ENCODE data around the gene TMEM178B. TPM values are rescaled to one million over a fixed set of nuclear protein-coding genes. Genes with fewer than 3 reads are reported as not detected.

TMEM178B gene
- total and polyA plus RNA-seq, 10 of the 15 experiments (the other 5 are each of a cell fraction or from before 2014, with no cell fraction given), result 0.01 to 1.1 (median 0.04) TPM; not detected in 2

DNA sequence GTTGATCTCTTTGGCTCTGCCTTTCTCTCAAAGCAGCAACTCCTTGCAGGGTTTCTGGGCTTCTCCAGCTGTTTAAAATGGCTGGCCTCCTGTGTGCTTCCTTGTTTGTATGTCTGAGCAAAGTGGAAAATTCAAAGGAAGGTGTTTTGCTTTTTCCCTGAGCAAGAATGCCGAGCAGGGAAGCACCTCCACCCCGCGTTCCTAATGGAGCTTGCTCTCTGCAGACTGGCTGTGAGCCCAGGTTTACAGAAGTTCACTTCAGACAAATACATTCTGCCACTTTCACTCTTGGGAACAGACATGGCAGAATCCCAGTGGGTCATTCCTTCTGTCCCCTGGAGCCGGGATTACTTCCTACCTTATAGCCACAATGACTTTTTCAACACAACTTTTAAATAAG is 295.6 kb downstream of the TMEM178B start (continued):
- TF ChIP-seq MXI1 (IDR thresholded peaks at IDR 0.05; ENCODE audit: low read depth, low read length) (no peak), STAT3 (IDR thresholded peaks at IDR 0.05; ENCODE audit: low read depth, low read length) (no peak), SMAD1 (IDR thresholded peaks at IDR 0.05; ENCODE audit: low read depth, partially characterized antibody) (no peak), EGR1 (IDR thresholded peaks at IDR 0.05; ENCODE audit: borderline replicate concordance in 1 of 2, low read depth in 2 of 2, low read length in 2 of 2) (no peak), CREB1 (IDR thresholded peaks at IDR 0.05; ENCODE audit: low read depth) (no peak)
- TF ChIP-seq, protein P1, sequence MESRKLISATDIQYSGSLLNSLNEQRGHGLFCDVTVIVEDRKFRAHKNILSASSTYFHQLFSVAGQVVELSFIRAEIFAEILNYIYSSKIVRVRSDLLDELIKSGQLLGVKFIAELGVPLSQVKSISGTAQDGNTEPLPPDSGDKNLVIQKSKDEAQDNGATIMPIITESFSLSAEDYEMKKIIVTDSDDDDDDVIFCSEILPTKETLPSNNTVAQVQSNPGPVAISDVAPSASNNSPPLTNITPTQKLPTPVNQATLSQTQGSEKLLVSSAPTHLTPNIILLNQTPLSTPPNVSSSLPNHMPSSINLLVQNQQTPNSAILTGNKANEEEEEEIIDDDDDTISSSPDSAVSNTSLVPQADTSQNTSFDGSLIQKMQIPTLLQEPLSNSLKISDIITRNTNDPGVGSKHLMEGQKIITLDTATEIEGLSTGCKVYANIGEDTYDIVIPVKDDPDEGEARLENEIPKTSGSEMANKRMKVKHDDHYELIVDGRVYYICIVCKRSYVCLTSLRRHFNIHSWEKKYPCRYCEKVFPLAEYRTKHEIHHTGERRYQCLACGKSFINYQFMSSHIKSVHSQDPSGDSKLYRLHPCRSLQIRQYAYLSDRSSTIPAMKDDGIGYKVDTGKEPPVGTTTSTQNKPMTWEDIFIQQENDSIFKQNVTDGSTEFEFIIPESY (IDR thresholded peaks at IDR 0.05), result no peak

DNA sequence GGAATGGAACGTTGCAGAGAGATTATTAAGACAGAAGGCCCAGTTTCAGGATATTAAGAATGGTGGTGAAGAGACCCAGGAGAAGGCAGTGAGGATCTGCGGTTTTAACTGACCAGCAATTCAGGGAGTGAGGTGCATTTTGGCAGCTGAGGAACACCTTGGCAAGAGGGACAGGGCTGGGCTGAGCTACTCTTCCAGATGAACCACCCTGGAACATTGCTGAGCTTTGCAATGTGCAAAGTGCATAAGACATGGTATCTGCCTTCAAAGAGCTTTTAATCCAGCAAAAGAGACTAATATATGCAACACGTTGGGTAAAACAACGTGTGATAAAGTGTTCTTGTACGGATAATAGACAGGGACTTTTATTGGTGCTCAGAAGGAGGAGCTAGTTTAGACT is 296.3 kb downstream of the TMEM178B start:
- TF ChIP-seq EED (IDR thresholded peaks at IDR 0.05; ENCODE audit: low read depth), result no peak
- TF ChIP-seq POLR2AphosphoS5 (IDR thresholded peaks at IDR 0.05; ENCODE audit: low read length), result no peak
- TF ChIP-seq ESRRA (IDR thresholded peaks at IDR 0.05; ENCODE audit: low read length), result no peak
- TF ChIP-seq, protein P1 (IDR thresholded peaks at IDR 0.05), result no peak
- no peak for TF ChIP-seq SPI1 (IDR thresholded peaks at IDR 0.05; ENCODE audit: borderline replicate concordance, insufficient read depth, low read depth, low read length)
- no peak for TF ChIP-seq NR2C1 (IDR thresholded peaks at IDR 0.05)
- TF ChIP-seq EGR1 (IDR thresholded peaks at IDR 0.05; ENCODE audit: borderline replicate concordance in 1 of 2, low read depth in 2 of 2, low read length in 2 of 2), result no peak
- no peak for TF ChIP-seq SMAD5 (IDR thresholded peaks at IDR 0.05; ENCODE audit: low read depth)
- no peak for TF ChIP-seq NFYA (IDR thresholded peaks at IDR 0.05; ENCODE audit: borderline replicate concordance, low read depth, low read length)
- no peak for TF ChIP-seq SMC3 (IDR thresholded peaks at IDR 0.05; ENCODE audit: borderline replicate concordance, low read length)
- TF ChIP-seq ZSCAN29 (IDR thresholded peaks at IDR 0.05), result no peak
- TF ChIP-seq SUPT20H (IDR thresholded peaks at IDR 0.05; ENCODE audit: borderline replicate concordance, control insufficient read depth, low read depth, low read length), result no peak
- TF ChIP-seq HDGF (IDR thresholded peaks at IDR 0.05), result no peak
- TF ChIP-seq RBBP5 (conservative IDR thresholded peaks at IDR 0.05), result no peak
- TF ChIP-seq MYB (IDR thresholded peaks at IDR 0.05; ENCODE audit: borderline replicate concordance, low read depth, low read length), result no peak
- Histone ChIP-seq H3K4me2 (ENCODE audit: control insufficient read depth, insufficient read depth) (no peak overlapping the region), H3K4me1 (ENCODE audit: control insufficient read depth, insufficient read depth, low read length) (no peaks in the 10 kb centered on the region), H3K4me3 (no peak overlapping the region), H3K9me3 (replicated peaks; ENCODE audit: control insufficient read depth, insufficient read depth, low read length) (no peaks in the 10 kb centered on the region), H3K27me3 (replicated peaks in 1 of 2; ENCODE audit: control insufficient read depth in 2 of 2, insufficient read depth in 2 of 2, low read length in 1 of 2) (no peaks in the 10 kb centered on the region), H3K9ac (ENCODE audit: control insufficient read depth, insufficient read depth, low read length) (no peak overlapping the region), H3K27ac (ENCODE audit: control insufficient read depth, insufficient read depth) (no peak overlapping the region), H3K36me3 (ENCODE audit: control insufficient read depth in 2 of 2, insufficient read depth in 2 of 2, low read length in 1 of 2) (no peaks in the 10 kb centered on the region), H3K79me2 (ENCODE audit: control insufficient read depth, insufficient read depth, low read length) (no peaks in the 10 kb centered on the region), H4K20me1 (ENCODE audit: control insufficient read depth, insufficient read depth) (no peaks in the 10 kb centered on the region), H2AFZ (ENCODE audit: control insufficient read depth, low read depth, low read length) (no peak overlapping the region)
- no peak for FAIRE-seq
- WGBS (ENCODE audit: insufficient coverage, insufficient replicate concordance, low lambda C conversion rate, missing lambda C conversion rate), result under 1% methylated on average over 5 of the region's 5 CpGs
- intact Hi-C loops (cut with micrococcal nuclease; ENCODE audit: unreplicated experiment) (no loop called here), in situ Hi-C loops (cut with MboI) (no loop called here)
- RAD21 ChIA-PET (ENCODE audit: unreplicated experiment), result no interaction called here
- no TSS peak for BruUV-seq (replicated peaks)
- DNase-seq (ENCODE audit: low read depth, low spot score), result no peak
- POLR2A ChIA-PET, result interaction anchor here (0.5 kb wide), 1 partner anchor 1560 kb away, joined by 3 read pairs; no protein-coding TSS in a partner anchor
- ATAC-seq, result no peak
- CTCF ChIA-PET, result interaction anchor here (0.7 kb wide), 1 partner anchor 116 kb away, joined by 3 read pairs; no protein-coding TSS in a partner anchor
- SMC1A ChIA-PET (ENCODE audit: uncharacterized antibody, unreplicated experiment), result no interaction called here

All from GM12878 (cell line).